Measurements from ENCODE around the gene NSD1.

The NSD1 gene

DNA sequence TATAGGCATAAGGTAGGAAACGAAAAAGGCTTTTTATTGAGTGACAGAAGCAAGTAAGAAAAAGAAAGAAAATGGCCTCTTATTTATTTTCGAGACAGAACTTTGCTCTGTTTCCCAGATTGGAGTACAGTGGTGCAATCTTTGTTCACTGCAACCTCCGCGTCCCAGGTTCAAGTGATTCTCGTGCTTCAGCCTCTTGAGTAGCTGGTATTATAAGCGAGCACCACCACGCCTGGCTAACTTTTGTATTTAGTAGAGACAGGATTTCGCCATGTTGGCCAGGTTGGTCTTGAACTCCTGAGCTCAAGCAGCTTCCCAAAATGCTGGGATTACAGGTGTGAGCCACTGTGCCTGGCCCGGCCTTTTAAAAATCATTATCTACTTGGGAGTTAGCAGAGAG is 70.7 kb downstream of the NSD1 start:
- Histone ChIP-seq H3K27me3 (ENCODE audit: insufficient read depth, poor library complexity, severe bottlenecking) (no peaks in the 10 kb centered on the region), H3K27ac (replicated peaks) (no peak overlapping the region), H3K4me3 (replicated peaks; ENCODE audit: insufficient read depth, low read length) (no peak overlapping the region)
- no peak for DNase-seq (ENCODE audit: low read depth in 1 of 2, low spot score in 1 of 2)
- TF ChIP-seq GABPA (IDR thresholded peaks at IDR 0.05; ENCODE audit: low read depth) = no peak
- TF ChIP-seq SPI1 (IDR thresholded peaks at IDR 0.05; ENCODE audit: borderline replicate concordance, low read depth) = no peak
- TF ChIP-seq, protein P1, sequence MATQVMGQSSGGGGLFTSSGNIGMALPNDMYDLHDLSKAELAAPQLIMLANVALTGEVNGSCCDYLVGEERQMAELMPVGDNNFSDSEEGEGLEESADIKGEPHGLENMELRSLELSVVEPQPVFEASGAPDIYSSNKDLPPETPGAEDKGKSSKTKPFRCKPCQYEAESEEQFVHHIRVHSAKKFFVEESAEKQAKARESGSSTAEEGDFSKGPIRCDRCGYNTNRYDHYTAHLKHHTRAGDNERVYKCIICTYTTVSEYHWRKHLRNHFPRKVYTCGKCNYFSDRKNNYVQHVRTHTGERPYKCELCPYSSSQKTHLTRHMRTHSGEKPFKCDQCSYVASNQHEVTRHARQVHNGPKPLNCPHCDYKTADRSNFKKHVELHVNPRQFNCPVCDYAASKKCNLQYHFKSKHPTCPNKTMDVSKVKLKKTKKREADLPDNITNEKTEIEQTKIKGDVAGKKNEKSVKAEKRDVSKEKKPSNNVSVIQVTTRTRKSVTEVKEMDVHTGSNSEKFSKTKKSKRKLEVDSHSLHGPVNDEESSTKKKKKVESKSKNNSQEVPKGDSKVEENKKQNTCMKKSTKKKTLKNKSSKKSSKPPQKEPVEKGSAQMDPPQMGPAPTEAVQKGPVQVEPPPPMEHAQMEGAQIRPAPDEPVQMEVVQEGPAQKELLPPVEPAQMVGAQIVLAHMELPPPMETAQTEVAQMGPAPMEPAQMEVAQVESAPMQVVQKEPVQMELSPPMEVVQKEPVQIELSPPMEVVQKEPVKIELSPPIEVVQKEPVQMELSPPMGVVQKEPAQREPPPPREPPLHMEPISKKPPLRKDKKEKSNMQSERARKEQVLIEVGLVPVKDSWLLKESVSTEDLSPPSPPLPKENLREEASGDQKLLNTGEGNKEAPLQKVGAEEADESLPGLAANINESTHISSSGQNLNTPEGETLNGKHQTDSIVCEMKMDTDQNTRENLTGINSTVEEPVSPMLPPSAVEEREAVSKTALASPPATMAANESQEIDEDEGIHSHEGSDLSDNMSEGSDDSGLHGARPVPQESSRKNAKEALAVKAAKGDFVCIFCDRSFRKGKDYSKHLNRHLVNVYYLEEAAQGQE (IDR thresholded peaks at IDR 0.05; ENCODE audit: insufficient replicate concordance, low read depth) = no peak
- TF ChIP-seq, protein P2, sequence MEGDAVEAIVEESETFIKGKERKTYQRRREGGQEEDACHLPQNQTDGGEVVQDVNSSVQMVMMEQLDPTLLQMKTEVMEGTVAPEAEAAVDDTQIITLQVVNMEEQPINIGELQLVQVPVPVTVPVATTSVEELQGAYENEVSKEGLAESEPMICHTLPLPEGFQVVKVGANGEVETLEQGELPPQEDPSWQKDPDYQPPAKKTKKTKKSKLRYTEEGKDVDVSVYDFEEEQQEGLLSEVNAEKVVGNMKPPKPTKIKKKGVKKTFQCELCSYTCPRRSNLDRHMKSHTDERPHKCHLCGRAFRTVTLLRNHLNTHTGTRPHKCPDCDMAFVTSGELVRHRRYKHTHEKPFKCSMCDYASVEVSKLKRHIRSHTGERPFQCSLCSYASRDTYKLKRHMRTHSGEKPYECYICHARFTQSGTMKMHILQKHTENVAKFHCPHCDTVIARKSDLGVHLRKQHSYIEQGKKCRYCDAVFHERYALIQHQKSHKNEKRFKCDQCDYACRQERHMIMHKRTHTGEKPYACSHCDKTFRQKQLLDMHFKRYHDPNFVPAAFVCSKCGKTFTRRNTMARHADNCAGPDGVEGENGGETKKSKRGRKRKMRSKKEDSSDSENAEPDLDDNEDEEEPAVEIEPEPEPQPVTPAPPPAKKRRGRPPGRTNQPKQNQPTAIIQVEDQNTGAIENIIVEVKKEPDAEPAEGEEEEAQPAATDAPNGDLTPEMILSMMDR (IDR thresholded peaks at IDR 0.05; ENCODE audit: insufficient read depth, low read length) = no peak
- no peak for TF ChIP-seq POLR2AphosphoS5 (IDR thresholded peaks at IDR 0.05; ENCODE audit: low read depth)

DNA sequence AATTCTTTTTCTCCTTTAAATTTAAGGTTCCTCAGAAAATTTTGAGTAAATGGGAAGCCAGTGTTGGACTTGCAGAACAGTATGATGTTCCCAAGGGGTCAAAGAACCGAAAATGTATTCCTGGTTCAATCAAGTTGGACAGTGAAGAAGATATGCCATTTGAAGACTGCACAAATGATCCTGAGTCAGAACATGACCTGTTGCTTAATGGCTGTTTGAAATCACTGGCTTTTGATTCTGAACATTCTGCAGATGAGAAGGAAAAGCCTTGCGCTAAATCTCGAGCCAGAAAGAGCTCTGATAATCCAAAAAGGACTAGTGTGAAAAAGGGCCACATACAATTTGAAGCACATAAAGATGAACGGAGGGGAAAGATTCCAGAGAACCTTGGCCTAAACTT is 76.0 kb downstream of the NSD1 start:
- no peak for TF ChIP-seq SPI1 (IDR thresholded peaks at IDR 0.05; ENCODE audit: borderline replicate concordance, low read depth)
- no peak for TF ChIP-seq GABPA (IDR thresholded peaks at IDR 0.05; ENCODE audit: low read depth)
- TF ChIP-seq, protein P2 (IDR thresholded peaks at IDR 0.05; ENCODE audit: insufficient read depth, low read length) = no peak
- no peak overlapping the region for H3K27ac ChIP-seq (replicated peaks)
- DNase-seq (ENCODE audit: low read depth in 1 of 2, low spot score in 1 of 2) = no peak

GRCh38 chr5:177212242-177212641 is 78.7 kb downstream of the NSD1 start:
- Histone ChIP-seq H3K4me3 (replicated peaks; ENCODE audit: insufficient read depth, low read length) (no peak overlapping the region), H3K27me3 (ENCODE audit: insufficient read depth, poor library complexity, severe bottlenecking) (no peaks in the 10 kb centered on the region), H3K27ac (replicated peaks) (no peak overlapping the region)
- no peak for DNase-seq (ENCODE audit: low read depth in 1 of 2, low spot score in 1 of 2)
- TF ChIP-seq GABPA (IDR thresholded peaks at IDR 0.05; ENCODE audit: low read depth) (no peak), POLR2AphosphoS5 (IDR thresholded peaks at IDR 0.05; ENCODE audit: low read depth) (no peak), SPI1 (IDR thresholded peaks at IDR 0.05; ENCODE audit: borderline replicate concordance, low read depth) (no peak)
- TF ChIP-seq, protein P1 (IDR thresholded peaks at IDR 0.05; ENCODE audit: insufficient replicate concordance, low read depth) = no peak
- TF ChIP-seq, protein P2 (IDR thresholded peaks at IDR 0.05; ENCODE audit: insufficient read depth, low read length) = no peak

More for the DNA sequence above, 76.0 kb downstream of the NSD1 start:
- no peaks in the 10 kb centered on the region for H3K27me3 ChIP-seq (ENCODE audit: insufficient read depth, poor library complexity, severe bottlenecking)
- H3K4me3 ChIP-seq (replicated peaks; ENCODE audit: insufficient read depth, low read length) = no peak overlapping the region

- DNase-seq (ENCODE audit: low read depth in 1 of 2, low spot score in 1 of 2) = no peak
Observed at GRCh38 chr5:177220576-177220975, 87.0 kb downstream of the NSD1 start.

More at GRCh38 chr5:177220576-177220975, 87.0 kb downstream of the NSD1 start:
- Histone ChIP-seq H3K4me3 (replicated peaks; ENCODE audit: insufficient read depth, low read length) (no peak overlapping the region), H3K27me3 (ENCODE audit: insufficient read depth, poor library complexity, severe bottlenecking) (no peaks in the 10 kb centered on the region), H3K27ac (replicated peaks) (no peak overlapping the region)
- no peak for TF ChIP-seq GABPA (IDR thresholded peaks at IDR 0.05; ENCODE audit: low read depth)
- no peak for TF ChIP-seq SPI1 (IDR thresholded peaks at IDR 0.05; ENCODE audit: borderline replicate concordance, low read depth)
- no peak for TF ChIP-seq POLR2AphosphoS5 (IDR thresholded peaks at IDR 0.05; ENCODE audit: low read depth)
- TF ChIP-seq, protein P2 (IDR thresholded peaks at IDR 0.05; ENCODE audit: insufficient read depth, low read length) = no peak
- TF ChIP-seq, protein P1 (IDR thresholded peaks at IDR 0.05; ENCODE audit: insufficient replicate concordance, low read depth) = no peak
